HG03354 (cell line): ENCODE results near the gene TSPAN16.

Experiments
- ATAC-seq: cut with Tn5 transposase; IDR thresholded peaks from one replicate; pipeline ENCODE4 v1.9.1; 2021; ENCODE audit warnings: mild to moderate bottlenecking; ENCODE audit not compliant: unreplicated experiment, poor library complexity, severe bottlenecking

Gene TSPAN16

GRCh38 chr19:11267316-11268085 lies 28.5 kb upstream of the TSPAN16 start:
- no peak for ATAC-seq

- no peak for ATAC-seq
These were observed 27.1 kb upstream of the TSPAN16 start for GRCh38 chr19:11268783-11269267.

GRCh38 chr19:11269408-11269807 lies 26.6 kb upstream of the TSPAN16 start:
- ATAC-seq: no peak

- ATAC-seq: no peak
These were observed 22.7 kb upstream of the TSPAN16 start for GRCh38 chr19:11273296-11273695.

- ATAC-seq: no peak
These were observed 22.0 kb upstream of the TSPAN16 start for GRCh38 chr19:11273989-11274388.

- no peak for ATAC-seq
These were observed 21.4 kb upstream of the TSPAN16 start for GRCh38 chr19:11274533-11275086.

GRCh38 chr19:11278670-11279069 lies 17.3 kb upstream of the TSPAN16 start:
- no peak for ATAC-seq

- no peak for ATAC-seq
These were observed 16.3 kb upstream of the TSPAN16 start for GRCh38 chr19:11279505-11280236.

GRCh38 chr19:11281356-11282049 lies 14.5 kb upstream of the TSPAN16 start:
- no peak for ATAC-seq

- ATAC-seq: no peak
These were observed 11.4 kb upstream of the TSPAN16 start for GRCh38 chr19:11284515-11284914.

GRCh38 chr19:11286312-11286974 lies 9.5 kb upstream of the TSPAN16 start:
- ATAC-seq: no peak

- no peak for ATAC-seq
These were observed 7.6 kb upstream of the TSPAN16 start for GRCh38 chr19:11288349-11288748.

- no peak for ATAC-seq
These were observed 5.7 kb upstream of the TSPAN16 start for GRCh38 chr19:11290256-11290655.

- ATAC-seq: no peak
These were observed 4.5 kb upstream of the TSPAN16 start for GRCh38 chr19:11291415-11291814.

GRCh38 chr19:11291991-11292390 lies 4.0 kb upstream of the TSPAN16 start:
- no peak for ATAC-seq

GRCh38 chr19:11293433-11294389 lies 2.2 kb upstream of the TSPAN16 start:
- ATAC-seq: no peak

GRCh38 chr19:11295180-11295579 lies 780 bp upstream of the TSPAN16 start:
- ATAC-seq: no peak

- ATAC-seq: no peak
These were observed 304 bp downstream of the TSPAN16 start for GRCh38 chr19:11296264-11296663.
